RWPE2 (cell line): ENCODE data around the gene MMD.

Experiments used
- ATAC-seq: fragments of 200-7000 bp; cut with Tn5 transposase; 3 replicates; pipeline ENCODE4 v1.9.1; 2021; ENCODE audit warnings: low read depth
- DNase-seq: peaks from one replicate; pipeline ENCODE4 v3.0.0-alpha.2; 2020; ENCODE audit warnings: low spot score
- H3K27ac ChIP-seq: fragments of 450-650 bp; 2 replicates; pipeline ENCODE4 v1.5.1; 2017; ENCODE audit warnings: mild to moderate bottlenecking; ENCODE audit not compliant: poor library complexity, severe bottlenecking
- H3K27me3 ChIP-seq: fragments of 250-450 bp; sonication (Bioruptor Pico); 2 replicates; pipeline ENCODE4 v1.5.1; 2021; ENCODE audit warnings: mild to moderate bottlenecking, moderate library complexity; ENCODE audit not compliant: insufficient read depth, poor library complexity, severe bottlenecking
- H3K36me3 ChIP-seq: fragments of 250-450 bp; sonication (Bioruptor Pico); 2 replicates; pipeline ENCODE4 v1.5.1; 2020; ENCODE audit warnings: low read depth, mild to moderate bottlenecking, moderate library complexity
- H3K4me1 ChIP-seq: fragments of 250-450 bp; sonication (Bioruptor Pico); 2 replicates; pipeline ENCODE4 v1.5.1; 2021; ENCODE audit warnings: mild to moderate bottlenecking, moderate library complexity; ENCODE audit not compliant: insufficient read depth, poor library complexity, severe bottlenecking
- H3K4me3 ChIP-seq: fragments of 250-450 bp; sonication (Bioruptor Pico); 2 replicates; pipeline ENCODE4 v1.5.1; 2021; ENCODE audit warnings: mild to moderate bottlenecking, moderate library complexity; ENCODE audit not compliant: severe bottlenecking
- H3K9me3 ChIP-seq: fragments of 250-450 bp; sonication (Bioruptor Pico); 2 replicates; pipeline ENCODE4 v1.5.1; 2021; ENCODE audit warnings: mild to moderate bottlenecking, moderate library complexity; ENCODE audit not compliant: severe bottlenecking
- TF ChIP-seq, protein P1 (sequence below): fragments of 450-650 bp; IDR thresholded peaks from one replicate; pipeline ENCODE4 v1.5.1; 2017; ENCODE audit warnings: mild to moderate bottlenecking, moderate library complexity; ENCODE audit not compliant: poor library complexity, severe bottlenecking

MMD gene

DNA sequence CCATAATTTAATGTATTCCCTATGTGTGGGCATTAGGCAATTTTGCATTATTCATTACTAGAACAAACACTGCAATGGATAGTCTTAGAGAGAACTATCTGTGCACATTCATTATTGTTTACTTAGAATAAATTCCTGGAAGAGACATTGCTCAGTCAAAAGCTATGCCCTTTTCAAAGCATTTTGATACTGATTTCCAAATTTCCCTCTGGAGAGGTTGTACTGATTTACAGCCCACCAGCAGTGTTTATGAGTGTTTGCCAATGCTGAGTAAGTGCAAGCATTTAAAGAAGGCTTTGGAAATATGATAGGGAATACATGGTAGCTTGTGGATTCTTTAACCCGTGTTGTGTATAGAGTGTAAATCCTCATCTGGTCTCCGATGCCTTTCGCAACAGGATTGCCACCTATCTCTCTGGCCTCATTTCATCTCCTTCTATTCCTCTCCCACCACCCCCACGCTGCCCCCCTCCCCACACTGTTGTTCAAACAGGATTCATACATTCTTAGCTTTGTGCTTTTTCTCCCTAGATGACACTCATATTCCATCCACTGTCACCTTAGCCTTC lies 33.4 kb upstream of the MMD start:
- Histone ChIP-seq H3K4me3 (no peak overlapping the region), H3K9me3 (no peaks in the 10 kb centered on the region), H3K27me3 (no peaks in the 10 kb centered on the region), H3K4me1 (peaks cover 55% of the 10 kb centered on the region), H3K27ac (peak overlapping the region; percentile 60), H3K36me3 (no peaks in the 10 kb centered on the region)
- TF ChIP-seq, protein P1, sequence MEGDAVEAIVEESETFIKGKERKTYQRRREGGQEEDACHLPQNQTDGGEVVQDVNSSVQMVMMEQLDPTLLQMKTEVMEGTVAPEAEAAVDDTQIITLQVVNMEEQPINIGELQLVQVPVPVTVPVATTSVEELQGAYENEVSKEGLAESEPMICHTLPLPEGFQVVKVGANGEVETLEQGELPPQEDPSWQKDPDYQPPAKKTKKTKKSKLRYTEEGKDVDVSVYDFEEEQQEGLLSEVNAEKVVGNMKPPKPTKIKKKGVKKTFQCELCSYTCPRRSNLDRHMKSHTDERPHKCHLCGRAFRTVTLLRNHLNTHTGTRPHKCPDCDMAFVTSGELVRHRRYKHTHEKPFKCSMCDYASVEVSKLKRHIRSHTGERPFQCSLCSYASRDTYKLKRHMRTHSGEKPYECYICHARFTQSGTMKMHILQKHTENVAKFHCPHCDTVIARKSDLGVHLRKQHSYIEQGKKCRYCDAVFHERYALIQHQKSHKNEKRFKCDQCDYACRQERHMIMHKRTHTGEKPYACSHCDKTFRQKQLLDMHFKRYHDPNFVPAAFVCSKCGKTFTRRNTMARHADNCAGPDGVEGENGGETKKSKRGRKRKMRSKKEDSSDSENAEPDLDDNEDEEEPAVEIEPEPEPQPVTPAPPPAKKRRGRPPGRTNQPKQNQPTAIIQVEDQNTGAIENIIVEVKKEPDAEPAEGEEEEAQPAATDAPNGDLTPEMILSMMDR: no peak
- ATAC-seq: peak; percentile 88
- DNase-seq: no peak

DNA sequence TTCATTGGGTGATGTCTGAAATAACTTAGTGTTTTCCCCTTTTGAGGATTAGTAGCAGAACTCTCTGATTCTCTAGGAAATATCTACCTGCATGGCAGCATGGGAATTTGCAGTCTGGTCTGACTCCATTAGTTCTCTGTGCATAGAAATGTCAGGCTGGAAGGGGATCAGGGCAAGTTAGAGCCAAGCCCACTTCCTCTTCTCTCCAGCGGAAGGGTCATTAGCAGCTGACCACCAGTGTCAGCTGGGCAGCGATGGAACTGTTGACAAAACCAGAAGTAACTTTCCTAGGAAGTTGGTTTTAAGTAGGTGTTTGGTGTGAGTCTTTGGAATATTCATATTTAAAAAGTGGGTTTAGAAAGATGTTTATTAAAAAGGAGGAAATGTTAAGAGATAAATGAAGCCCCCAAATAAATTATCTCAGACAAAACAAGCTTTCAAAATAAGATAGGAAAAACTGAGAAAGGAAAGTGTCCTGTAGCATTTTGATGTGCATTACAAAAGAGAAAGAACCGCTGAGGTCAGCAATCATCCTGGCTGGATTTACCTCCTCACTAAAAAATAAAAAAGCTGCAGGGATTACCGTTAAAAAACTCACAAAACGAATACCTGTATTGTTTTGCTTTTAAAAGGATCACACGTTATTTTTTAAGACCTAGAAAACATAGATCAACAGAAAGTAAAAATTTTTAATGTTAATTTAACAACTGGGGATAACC lies 32.4 kb upstream of the MMD start:
- no peak for ATAC-seq
- Histone ChIP-seq H3K4me1 (peaks cover 51% of the 10 kb centered on the region), H3K4me3 (no peak overlapping the region), H3K27me3 (no peaks in the 10 kb centered on the region), H3K27ac (peak overlapping the region; percentile 60), H3K36me3 (no peaks in the 10 kb centered on the region), H3K9me3 (no peaks in the 10 kb centered on the region)
- TF ChIP-seq, protein P1: no peak
- DNase-seq: no peak

GRCh38 chr17:55452139-55452790 lies 30.6 kb upstream of the MMD start:
- no peaks in the 10 kb centered on the region for H3K9me3 ChIP-seq
- no peak overlapping the region for H3K4me3 ChIP-seq
- H3K4me1 ChIP-seq: peaks cover 47% of the 10 kb centered on the region
- no peak for DNase-seq
- H3K27ac ChIP-seq: peak overlapping the region; percentile 60
- ATAC-seq: peak; percentile 31; the same call in 1 of the 3 replicates
- no peaks in the 10 kb centered on the region for H3K36me3 ChIP-seq
- H3K27me3 ChIP-seq: no peaks in the 10 kb centered on the region
- TF ChIP-seq, protein P1: no peak

DNA sequence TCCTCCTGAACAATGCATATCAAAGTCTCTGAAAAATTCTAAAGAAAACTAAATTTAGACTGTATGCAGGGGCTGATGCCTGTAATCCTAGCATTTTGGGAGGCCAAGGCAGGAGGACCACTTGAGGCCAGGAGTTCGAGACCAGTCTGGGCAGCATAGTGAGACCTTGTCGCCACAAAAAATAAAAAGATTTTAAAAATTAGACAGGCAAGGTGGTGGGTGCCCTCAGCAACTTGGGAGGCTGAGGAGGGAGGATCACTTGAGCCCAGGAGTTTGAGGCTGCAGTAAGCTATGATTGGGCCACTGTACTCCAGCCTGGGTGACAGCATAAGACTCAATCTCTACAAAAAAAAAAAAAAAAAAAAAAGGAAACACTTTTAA lies 30.1 kb upstream of the MMD start:
- TF ChIP-seq, protein P1: no peak
- Histone ChIP-seq H3K27ac (peak overlapping the region; percentile 60), H3K9me3 (no peaks in the 10 kb centered on the region), H3K4me3 (no peak overlapping the region), H3K36me3 (no peaks in the 10 kb centered on the region), H3K27me3 (no peaks in the 10 kb centered on the region), H3K4me1 (peaks cover 44% of the 10 kb centered on the region)
- no peak for DNase-seq
- ATAC-seq: no peak
